Measurements from ENCODE around the gene SMCHD1. TPM values are rescaled to one million over a fixed set of nuclear protein-coding genes. Genes with fewer than 3 reads are reported as not detected.
A peak's percentile ranks its signal among the peaks of the same experiment; 100 is the strongest.
"Not testable (repeated sequence)": the region's sequence is repeated elsewhere in the genome, so short reads cannot be mapped to it uniquely, and the experiment has no call there.

SMCHD1 gene
- total and polyA plus RNA-seq, 7 donors: 6.2 to 23.0 (median 20.3) TPM

DNA sequence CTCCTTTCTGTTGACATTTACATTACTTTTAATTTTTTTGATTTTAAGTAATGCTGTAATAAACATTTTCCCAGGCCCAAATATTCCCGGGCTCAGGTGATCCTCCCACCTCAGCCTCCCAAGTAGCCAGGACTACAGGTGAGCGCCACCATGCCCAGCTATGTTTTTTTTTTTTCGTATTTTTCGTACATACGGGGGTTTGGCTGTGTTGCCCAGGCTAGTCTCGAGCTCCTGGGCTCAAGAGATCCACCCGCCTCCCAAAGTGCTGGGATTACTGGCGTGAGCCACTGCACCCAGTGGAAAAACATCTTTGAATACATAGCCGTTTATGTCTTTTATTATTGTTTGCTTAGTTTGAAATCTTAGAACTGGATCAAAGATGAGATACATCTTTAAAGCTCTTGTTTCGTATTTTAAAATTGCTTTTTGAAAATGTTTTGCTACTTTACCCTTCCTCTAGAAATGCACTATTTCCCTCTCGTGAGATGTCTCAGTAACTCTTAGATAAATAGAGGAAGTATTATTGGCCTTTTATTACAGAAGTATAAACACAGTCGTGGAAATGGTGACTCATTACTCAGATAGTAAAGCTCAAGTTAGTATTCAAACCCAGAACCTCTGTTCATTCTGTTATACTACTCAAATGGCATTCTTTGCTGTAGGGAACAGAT, 2.4 kb downstream of the SMCHD1 start:
- Histone ChIP-seq H3K27me3 (ENCODE audit: insufficient read depth in 3 of 3, low read length in 2 of 3) (no peaks in the 10 kb centered on the region), H3K4me1 (peaks cover 25% of the 10 kb centered on the region), H3K36me3 (ENCODE audit: insufficient read depth in 1 of 2, low read depth in 1 of 2) (no peaks in the 10 kb centered on the region), H3K27ac (peak overlapping the region; percentile 31), H3K9me3 (no peaks in the 10 kb centered on the region), H3K4me3 (peak overlapping the region; percentile 90)
- ATAC-seq: no peak
- TF ChIP-seq, protein P1, sequence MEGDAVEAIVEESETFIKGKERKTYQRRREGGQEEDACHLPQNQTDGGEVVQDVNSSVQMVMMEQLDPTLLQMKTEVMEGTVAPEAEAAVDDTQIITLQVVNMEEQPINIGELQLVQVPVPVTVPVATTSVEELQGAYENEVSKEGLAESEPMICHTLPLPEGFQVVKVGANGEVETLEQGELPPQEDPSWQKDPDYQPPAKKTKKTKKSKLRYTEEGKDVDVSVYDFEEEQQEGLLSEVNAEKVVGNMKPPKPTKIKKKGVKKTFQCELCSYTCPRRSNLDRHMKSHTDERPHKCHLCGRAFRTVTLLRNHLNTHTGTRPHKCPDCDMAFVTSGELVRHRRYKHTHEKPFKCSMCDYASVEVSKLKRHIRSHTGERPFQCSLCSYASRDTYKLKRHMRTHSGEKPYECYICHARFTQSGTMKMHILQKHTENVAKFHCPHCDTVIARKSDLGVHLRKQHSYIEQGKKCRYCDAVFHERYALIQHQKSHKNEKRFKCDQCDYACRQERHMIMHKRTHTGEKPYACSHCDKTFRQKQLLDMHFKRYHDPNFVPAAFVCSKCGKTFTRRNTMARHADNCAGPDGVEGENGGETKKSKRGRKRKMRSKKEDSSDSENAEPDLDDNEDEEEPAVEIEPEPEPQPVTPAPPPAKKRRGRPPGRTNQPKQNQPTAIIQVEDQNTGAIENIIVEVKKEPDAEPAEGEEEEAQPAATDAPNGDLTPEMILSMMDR (IDR thresholded peaks at IDR 0.05): no peak
- no peak for DNase-seq
- intact Hi-C loops (cut with DNase I): loop anchor here (5.0 to 10.0 kb wide), 3 partner anchors 86 to 589 kb away; partner anchors contain the start of genes METTL4 (in 1 of the 2), MYL12A (in 1 of the 2) and NDC80 (in 1 of the 2)
- 62 to 72% (median 63%) methylated on average over 12 of the region's 12 CpGs for WGBS, 3 donors

DNA sequence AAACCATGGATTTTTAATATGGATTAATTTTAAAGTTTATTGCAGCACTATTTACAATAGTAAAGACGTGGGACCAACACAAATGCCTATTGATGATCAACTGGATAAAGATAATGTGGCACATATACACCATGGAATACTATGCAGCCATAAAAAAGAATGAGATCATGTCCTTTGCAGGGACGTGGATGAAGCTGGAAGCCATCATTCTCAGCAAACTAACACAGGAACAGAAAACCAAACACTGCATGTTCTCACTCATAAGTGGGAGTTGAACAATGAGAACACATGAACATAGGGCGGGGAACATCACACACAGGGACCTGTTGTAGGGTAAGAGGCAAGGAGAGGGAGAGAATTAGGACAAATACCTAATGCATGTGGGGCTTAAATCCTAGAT, 5.3 kb downstream of the SMCHD1 start:
- 97 to 99% (median 97%) methylated on average over 3 of the region's 3 CpGs for WGBS, 3 donors
- intact Hi-C loops (cut with DNase I); H3K9me3 ChIP-seq; H3K27me3 ChIP-seq (ENCODE audit: insufficient read depth in 3 of 3, low read length in 2 of 3); DNase-seq; H3K27ac ChIP-seq; H3K36me3 ChIP-seq (ENCODE audit: insufficient read depth in 1 of 2, low read depth in 1 of 2); H3K4me3 ChIP-seq; ATAC-seq: not testable (repeated sequence)
- H3K4me1 ChIP-seq: peaks cover 39% of the 10 kb centered on the region

DNA sequence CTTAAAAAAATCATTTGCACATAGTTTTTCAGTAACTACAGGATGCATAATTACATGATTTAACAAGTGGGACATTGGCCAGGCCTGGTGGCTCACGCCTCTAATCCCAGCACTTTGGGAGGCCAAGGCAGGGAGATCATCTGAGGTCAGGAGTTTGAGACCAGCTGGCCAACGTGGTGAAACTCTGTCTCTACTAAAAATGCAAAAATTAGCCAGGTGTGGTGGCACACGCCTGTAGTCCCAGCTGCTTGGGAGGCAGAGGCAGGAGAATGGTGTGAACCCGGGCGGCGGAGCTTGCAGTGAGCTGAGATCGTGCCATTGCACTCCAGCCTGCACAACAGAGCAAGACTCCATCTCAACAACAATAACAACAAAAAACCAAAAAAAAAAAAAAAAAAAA, 6.8 kb downstream of the SMCHD1 start:
- peaks cover 35% of the 10 kb centered on the region for H3K4me1 ChIP-seq
- H3K27me3 ChIP-seq (ENCODE audit: insufficient read depth in 3 of 3, low read length in 2 of 3); ATAC-seq; DNase-seq; H3K9me3 ChIP-seq; intact Hi-C loops (cut with DNase I); H3K36me3 ChIP-seq (ENCODE audit: insufficient read depth in 1 of 2, low read depth in 1 of 2); H3K4me3 ChIP-seq; H3K27ac ChIP-seq: not testable (repeated sequence)
- WGBS, 3 donors: 78 to 88% (median 81%) methylated on average over 7 of the region's 7 CpGs

DNA sequence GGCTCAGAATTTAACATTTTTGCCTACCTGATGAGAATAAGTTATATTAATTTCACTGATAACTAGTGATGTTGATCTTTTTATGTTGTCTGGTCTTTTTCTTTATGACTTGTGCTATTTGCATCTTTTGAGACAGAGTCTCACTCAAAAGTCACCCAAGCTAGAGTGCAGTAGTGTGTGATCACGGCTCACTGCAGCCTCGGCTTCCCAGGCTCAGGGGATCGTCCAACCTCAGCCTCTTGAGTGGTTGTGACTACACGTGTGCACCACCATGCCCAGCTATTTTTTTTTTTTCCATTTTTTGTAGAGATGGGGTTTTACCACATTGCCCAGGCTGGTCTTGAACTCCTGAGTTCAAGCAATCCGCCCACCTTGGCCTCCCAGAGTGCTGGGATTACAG, 7.5 kb downstream of the SMCHD1 start:
- intact Hi-C loops (cut with DNase I): no loop called here
- no peaks in the 10 kb centered on the region for H3K9me3 ChIP-seq
- ATAC-seq (no peak), DNase-seq (no peak)
- 85 to 92% (median 90%) methylated on average over 5 of the region's 5 CpGs for WGBS, 3 donors
- H3K4me3 ChIP-seq: no peak overlapping the region
- H3K36me3 ChIP-seq (ENCODE audit: insufficient read depth in 1 of 2, low read depth in 1 of 2): peaks cover 0 to 17% of the 10 kb centered on the region in 2 donors
- TF ChIP-seq, protein P1 (IDR thresholded peaks at IDR 0.05): no peak
- H3K27ac ChIP-seq: no peak overlapping the region
- peaks cover 28% of the 10 kb centered on the region for H3K4me1 ChIP-seq
- H3K27me3 ChIP-seq (ENCODE audit: insufficient read depth in 3 of 3, low read length in 2 of 3): no peaks in the 10 kb centered on the region

DNA sequence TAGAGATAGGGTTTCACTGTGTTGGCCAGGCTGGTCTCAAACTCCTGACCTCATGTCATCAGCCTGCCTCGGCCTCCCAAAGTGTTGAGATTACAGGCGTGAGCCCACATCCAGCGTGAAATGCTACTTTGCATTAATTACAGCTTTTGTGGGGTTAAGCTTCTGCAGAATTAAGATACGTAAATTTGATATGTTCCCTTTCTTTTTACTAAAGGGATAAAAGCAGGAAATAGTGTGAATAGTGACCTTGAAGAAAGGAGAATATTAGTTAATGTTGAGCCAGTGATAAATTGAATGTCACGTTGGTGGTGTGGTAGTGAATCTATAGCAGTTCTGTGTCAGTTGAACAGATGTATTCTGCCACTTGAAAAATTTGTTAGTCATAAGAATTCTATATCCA, 16.9 kb downstream of the SMCHD1 start:
- intact Hi-C loops (cut with DNase I): no loop called here
- no peak for DNase-seq
- no peak overlapping the region for H3K4me3 ChIP-seq
- TF ChIP-seq, protein P1 (IDR thresholded peaks at IDR 0.05): no peak
- H3K27me3 ChIP-seq (ENCODE audit: insufficient read depth in 3 of 3, low read length in 2 of 3): no peaks in the 10 kb centered on the region
- H3K27ac ChIP-seq: no peak overlapping the region
- 96% methylated on average over 5 of the region's 5 CpGs for WGBS, 3 donors
- H3K36me3 ChIP-seq (ENCODE audit: insufficient read depth in 1 of 2, low read depth in 1 of 2): peaks cover 6 to 98% of the 10 kb centered on the region in 2 donors
- ATAC-seq: no peak
- no peaks in the 10 kb centered on the region for H3K9me3 ChIP-seq
- no peaks in the 10 kb centered on the region for H3K4me1 ChIP-seq

Measured in psoas muscle (tissue), 8 donors.